ENCODE data around the gene HOXA6. TPM values are rescaled to one million over a fixed set of nuclear protein-coding genes. Genes with fewer than 3 reads are reported as not detected.

Gene HOXA6
- total and polyA plus RNA-seq, 2 experiments from 2014 or later, result not detected

GRCh38 chr7:27143023-27143949, 4.3 kb downstream of the HOXA6 start, which contains the start of gene HOXA5:
Gene HOXA5, minus strand, starts transcription at chr7:27143681. Its CDS starts 74 bp downstream, at chr7:27143607.
- DNase-seq (ENCODE audit: low read depth in 1 of 2, low spot score in 1 of 2), result peak in 1 of 2 donors; percentile 40
- H3K9me3 ChIP-seq (ENCODE audit: low read depth), result no peaks in the 10 kb centered on the region
- peak within 1 kb of the TSS; percentile 19 for H3K4me3 ChIP-seq
- peak; percentile 42 for TF ChIP-seq CTCF (IDR thresholded peaks at IDR 0.05; ENCODE audit: low read depth, low read length)
- H3K27ac ChIP-seq, result no peak within 1 kb of the TSS
- no peaks in the 10 kb centered on the region for H3K36me3 ChIP-seq
- peaks cover 100% of the 10 kb centered on the region for H3K27me3 ChIP-seq
- H3K4me1 ChIP-seq (ENCODE audit: low read depth), result peaks cover 4% of the 10 kb centered on the region

GRCh38 chr7:27142580-27143022, 5.0 kb downstream of the HOXA6 start:
- H3K9me3 ChIP-seq (ENCODE audit: low read depth), result no peaks in the 10 kb centered on the region
- H3K36me3 ChIP-seq, result no peaks in the 10 kb centered on the region
- DNase-seq (ENCODE audit: low read depth in 1 of 2, low spot score in 1 of 2), result no peak
- H3K27ac ChIP-seq, result no peak overlapping the region
- peaks cover 100% of the 10 kb centered on the region for H3K27me3 ChIP-seq
- TF ChIP-seq CTCF (IDR thresholded peaks at IDR 0.05; ENCODE audit: low read depth, low read length), result no peak
- peak overlapping the region; percentile 19 for H3K4me3 ChIP-seq
- H3K4me1 ChIP-seq (ENCODE audit: low read depth), result peaks cover 4% of the 10 kb centered on the region

- Histone ChIP-seq H3K9me3 (ENCODE audit: low read depth) (no peaks in the 10 kb centered on the region), H3K36me3 (no peaks in the 10 kb centered on the region), H3K27ac (no peak overlapping the region), H3K27me3 (peaks cover 100% of the 10 kb centered on the region), H3K4me1 (ENCODE audit: low read depth) (peaks cover 4% of the 10 kb centered on the region), H3K4me3 (no peak overlapping the region)
- TF ChIP-seq CTCF (IDR thresholded peaks at IDR 0.05; ENCODE audit: low read depth, low read length), result no peak
- no peak for DNase-seq (ENCODE audit: low read depth in 1 of 2, low spot score in 1 of 2)
Measured at GRCh38 chr7:27141923-27142579, 5.5 kb downstream of the HOXA6 start.

GRCh38 chr7:27141137-27141922, 6.2 kb downstream of the HOXA6 start:
- H3K36me3 ChIP-seq, result no peaks in the 10 kb centered on the region
- TF ChIP-seq CTCF (IDR thresholded peaks at IDR 0.05; ENCODE audit: low read depth, low read length), result no peak
- no peak overlapping the region for H3K27ac ChIP-seq
- H3K4me3 ChIP-seq, result no peak overlapping the region
- no peaks in the 10 kb centered on the region for H3K9me3 ChIP-seq (ENCODE audit: low read depth)
- peaks cover 100% of the 10 kb centered on the region for H3K27me3 ChIP-seq
- H3K4me1 ChIP-seq (ENCODE audit: low read depth), result peaks cover 4% of the 10 kb centered on the region
- no peak for DNase-seq (ENCODE audit: low read depth in 1 of 2, low spot score in 1 of 2)

All from cardiac muscle cell (in vitro differentiated cells and primary cell).